CD4-positive, alpha-beta T cell treated with Interleukin-6 for 4 hours (primary cell): ENCODE results near the gene SATB1.

Source experiments
- DNase-seq: peaks from one replicate; pipeline ENCODE4 v3.0.0-alpha.2; 2020; ENCODE audit warnings: mixed read lengths

SATB1 gene

GRCh38 chr3:18428991-18429745 lies 4.0 kb upstream of the SATB1 start:
- peak; percentile 14 for DNase-seq

DNA sequence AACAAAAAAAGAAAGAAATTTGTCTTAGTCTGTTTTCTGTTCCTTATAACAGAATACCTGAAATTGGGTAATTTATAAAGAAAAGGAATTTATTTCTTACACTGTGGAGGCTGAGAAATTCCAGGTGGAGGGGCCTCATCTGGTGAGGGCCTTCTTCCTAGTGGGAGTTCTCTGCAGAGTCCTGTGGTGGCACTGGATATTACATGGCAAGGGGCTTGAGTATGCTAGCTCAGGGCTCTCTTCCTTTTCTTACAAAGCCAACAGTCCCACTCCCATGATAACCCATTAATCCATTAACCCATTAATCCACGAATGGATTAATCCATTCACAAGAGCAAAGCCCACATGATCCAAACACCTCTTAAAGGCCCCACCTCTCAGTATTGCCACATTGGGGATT lies 2.9 kb upstream of the SATB1 start:
- DNase-seq: no peak

- DNase-seq: no peak
Measured at GRCh38 chr3:18426597-18427193, 1.6 kb upstream of the SATB1 start.

- peak; percentile 80 for DNase-seq
Measured at GRCh38 chr3:18425641-18426257, 610 bp upstream of the SATB1 start.

DNA sequence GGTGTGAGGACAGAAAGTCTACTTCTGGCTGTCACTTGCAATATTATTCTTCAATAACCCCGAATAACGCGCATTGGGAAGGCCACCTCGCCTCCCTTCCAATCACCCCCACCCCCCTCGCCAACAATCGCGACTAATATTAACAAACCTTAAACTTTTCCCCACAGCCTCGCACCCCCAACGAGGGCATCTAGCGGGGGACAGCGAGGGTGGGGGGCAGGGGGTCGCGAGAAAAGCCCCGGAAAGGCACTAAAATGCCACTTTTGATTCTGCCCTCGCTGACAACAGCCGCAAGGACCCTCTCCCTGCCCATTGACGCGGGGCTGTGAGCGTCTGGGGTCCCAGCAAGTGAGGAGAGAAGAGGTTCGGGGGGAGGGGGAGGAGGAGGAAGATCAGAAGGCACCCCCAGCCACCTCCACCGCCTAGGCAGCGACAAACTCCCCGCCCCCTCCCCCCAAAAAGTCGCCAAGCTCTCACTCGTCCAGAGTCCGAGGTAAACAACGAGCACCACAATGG lies 868 bp downstream of the SATB1 start:
- no peak for DNase-seq

GRCh38 chr3:18423401-18424212 lies 1.5 kb downstream of the SATB1 start:
- peak; percentile 59 for DNase-seq

- DNase-seq: no peak
Measured at GRCh38 chr3:18422972-18423371, 2.2 kb downstream of the SATB1 start.

DNA sequence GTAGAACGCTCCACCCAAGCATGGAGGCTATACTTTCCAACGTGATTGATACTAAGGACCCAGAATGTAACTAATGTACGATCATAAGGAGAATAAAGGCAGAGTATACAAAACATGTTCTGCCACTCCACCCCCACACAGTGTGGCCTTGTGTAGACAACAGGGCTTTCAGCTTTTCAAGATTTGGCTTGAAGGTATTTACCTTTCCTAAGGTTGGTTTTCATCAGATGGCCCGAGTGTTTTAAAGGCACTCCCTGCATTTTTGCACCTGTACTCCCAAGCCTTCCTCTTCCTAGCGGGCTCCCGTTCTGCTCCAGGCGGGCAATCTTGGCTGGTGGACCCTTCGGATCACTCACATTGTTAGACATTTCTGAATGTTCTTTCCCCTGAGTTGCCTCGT lies 4.6 kb downstream of the SATB1 start:
- DNase-seq: no peak

DNA sequence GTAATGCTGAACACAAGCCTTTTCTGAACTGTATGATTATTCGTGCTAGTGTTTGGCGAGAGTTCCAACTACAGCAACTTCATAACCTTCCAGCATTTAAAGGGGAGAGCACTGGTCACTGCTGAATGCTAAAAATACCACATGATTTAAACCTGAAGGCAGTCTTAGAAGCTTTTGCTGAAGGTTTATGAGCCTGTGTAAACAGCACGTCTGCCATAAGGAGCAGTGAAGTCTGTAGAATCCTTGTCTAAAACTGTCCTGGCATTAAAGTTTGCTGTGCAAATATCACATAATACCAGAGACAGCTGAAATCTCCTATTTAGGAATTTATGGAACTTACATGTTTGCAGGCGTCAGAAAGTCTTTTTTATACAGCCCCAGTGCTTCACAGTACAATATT lies 5.9 kb downstream of the SATB1 start:
- no peak for DNase-seq

DNA sequence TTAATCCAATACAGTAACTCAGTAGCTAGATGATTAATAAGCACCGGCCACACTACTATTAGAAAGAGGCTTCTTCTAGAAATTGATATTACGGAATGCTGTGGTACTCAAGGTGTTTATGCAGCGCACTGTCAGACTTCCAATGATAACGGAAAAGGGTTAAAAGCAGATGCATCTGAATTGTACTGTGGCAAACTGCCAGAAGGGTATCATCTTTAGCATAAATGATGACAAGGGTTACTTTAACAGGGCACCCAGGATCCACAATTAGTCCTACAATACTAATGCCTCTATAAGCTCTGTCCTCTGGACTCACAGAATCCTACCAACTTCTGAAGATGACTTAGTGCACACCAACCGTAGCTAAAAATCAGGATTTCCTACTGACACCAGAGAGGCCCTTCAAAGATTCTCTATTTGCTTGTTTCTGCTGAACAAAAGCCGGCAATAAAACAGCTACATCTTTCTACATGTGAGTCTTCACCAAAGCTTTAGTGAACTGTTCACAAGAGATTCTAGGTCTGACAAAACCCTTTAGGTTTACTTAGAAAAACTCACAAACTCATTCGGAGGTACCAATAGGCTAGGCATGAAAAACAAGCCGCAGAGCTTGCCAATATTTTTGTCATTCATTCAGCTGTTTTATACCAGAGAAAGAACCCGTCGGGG lies 7.1 kb downstream of the SATB1 start:
- peak; percentile 11 for DNase-seq

DNA sequence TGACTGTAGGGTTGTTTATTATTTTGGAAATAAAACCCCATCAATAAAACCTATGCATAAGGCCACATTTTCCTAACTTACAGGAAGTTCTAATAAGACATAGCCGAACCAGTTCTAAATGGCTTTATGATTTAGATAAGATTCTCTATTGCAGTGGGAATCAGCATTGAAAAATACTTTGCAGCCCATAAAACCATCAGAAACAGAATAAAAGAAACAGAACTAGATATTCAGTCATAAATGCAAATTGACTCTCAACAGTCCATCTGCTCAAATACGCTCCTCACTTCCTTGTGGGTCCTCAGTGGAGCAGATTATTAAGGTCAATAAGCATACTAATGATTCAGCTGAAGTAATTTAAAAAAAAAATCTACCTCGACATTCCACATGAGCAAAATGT lies 8.8 kb downstream of the SATB1 start:
- DNase-seq: no peak

DNA sequence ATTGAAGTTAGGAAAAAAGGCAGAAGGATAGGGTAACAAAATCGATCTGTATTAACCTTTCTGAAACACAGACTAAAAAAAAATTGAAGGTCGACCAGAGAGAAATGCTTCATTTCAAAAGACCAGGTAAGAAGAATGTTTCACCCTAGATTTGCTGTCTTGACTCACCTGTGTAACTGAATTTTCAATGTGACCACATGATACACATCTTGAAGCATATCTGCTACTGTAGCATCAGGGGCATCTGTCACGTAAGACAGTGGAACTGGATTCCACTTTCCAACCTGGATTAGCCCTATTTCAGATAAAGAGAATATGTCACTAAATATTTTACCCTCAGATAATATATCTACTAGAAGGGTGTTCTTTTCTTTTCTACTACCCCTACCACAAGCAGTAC lies 9.3 kb downstream of the SATB1 start:
- no peak for DNase-seq

GRCh38 chr3:18415167-18415566 lies 10.0 kb downstream of the SATB1 start:
- no peak for DNase-seq

DNA sequence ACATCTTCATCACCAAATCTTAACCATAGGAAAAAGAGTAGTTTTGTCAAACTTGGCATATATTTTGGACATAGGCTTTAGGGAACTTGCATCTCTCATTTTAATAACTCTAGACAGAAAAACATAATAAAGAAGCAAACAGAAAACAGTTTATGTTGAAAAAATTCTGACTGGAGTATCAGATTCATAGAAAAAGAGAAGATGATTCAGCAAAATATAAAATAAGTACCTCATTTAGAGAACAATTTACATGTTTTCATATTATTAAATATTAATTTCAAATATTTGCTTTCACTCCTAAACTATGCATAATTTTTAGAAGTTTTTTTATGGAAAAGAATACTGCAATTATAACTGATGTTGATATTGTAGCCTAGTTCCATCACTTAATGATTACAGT lies 12.5 kb downstream of the SATB1 start:
- DNase-seq: no peak

DNA sequence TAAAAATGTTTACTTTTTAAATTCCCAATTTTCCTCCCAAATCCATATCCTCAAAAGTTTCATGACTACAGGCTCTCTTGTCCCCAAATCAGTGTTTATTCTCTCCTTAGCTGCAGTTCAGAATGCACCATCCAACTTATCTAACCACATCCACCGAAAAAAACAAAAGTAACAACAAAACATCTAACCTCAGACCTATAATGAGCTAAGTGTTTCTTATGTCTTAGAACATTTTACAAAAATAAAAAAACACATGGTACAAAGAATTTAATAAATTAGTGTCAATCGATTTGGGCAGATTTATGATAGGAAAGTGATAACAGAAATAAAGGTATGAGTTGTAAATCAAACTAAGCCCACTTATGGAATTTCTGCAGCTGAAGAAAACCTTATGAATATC lies 13.6 kb downstream of the SATB1 start:
- DNase-seq: no peak

- DNase-seq: peak; percentile 39
Measured at GRCh38 chr3:18410205-18410604, 14.9 kb downstream of the SATB1 start.

GRCh38 chr3:18409266-18409665 lies 15.9 kb downstream of the SATB1 start:
- no peak for DNase-seq

DNA sequence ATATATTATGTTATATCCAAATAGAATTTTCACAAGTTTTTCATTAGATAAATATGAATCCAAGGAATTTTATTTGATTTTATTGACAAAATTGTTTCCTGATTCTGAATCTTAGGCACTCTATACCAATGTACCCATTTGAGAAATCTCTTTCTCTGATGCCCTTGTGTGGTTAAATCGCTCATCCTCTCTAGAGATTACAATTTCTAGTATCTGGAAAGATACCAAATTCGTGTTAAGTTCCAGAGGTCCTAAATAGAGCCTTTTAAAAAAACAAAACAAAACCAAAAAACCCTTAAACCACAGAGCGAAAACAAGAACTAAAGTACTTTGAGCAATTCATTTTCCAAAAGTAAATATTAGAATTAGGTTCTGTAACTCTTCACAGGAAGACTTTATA lies 20.0 kb downstream of the SATB1 start:
- no peak for DNase-seq

- no peak for DNase-seq
Measured at GRCh38 chr3:18403061-18403460, 22.1 kb downstream of the SATB1 start.

GRCh38 chr3:18402239-18402799 lies 22.8 kb downstream of the SATB1 start:
- DNase-seq: no peak

GRCh38 chr3:18401300-18401961 lies 23.7 kb downstream of the SATB1 start:
- DNase-seq: no peak

DNA sequence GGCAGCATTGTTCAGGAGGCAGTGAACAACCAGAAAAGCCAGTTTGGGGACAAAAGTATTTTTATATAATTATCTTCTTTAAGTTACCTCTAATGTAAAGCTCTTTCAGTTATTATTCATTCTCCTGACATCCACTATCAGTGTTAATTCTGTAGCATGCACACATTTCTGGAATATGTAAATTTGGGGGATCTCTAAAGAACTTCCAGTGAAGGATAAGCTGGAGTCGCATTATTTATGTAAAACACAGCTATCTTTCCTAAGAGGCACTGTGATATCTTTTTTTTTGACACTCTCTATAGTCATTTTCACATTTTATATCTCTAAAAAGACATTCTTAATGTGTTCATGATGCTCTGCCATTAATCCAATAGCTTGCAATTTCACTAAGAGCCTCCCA lies 26.7 kb downstream of the SATB1 start:
- no peak for DNase-seq
